Esophagus mucosa (tissue), 1 donor: ENCODE measurements around the gene NTMT2. TPM values are rescaled to one million over a fixed set of nuclear protein-coding genes. Genes with fewer than 3 reads are reported as not detected.
"Not testable (repeated sequence)": the region's sequence is repeated elsewhere in the genome, so short reads cannot be mapped to it uniquely, and the experiment has no call there.

Experiments used
- ATAC-seq: fragments of 200-7000 bp; cut with Tn5 transposase; one replicate; pipeline ENCODE4 v1.9.1; 2020
- total RNA-seq: library from RNA; stranded (reverse); gene quantifications from one replicate; pipeline ENCODE4 v1.2.4, GENCODE V29; 2023
- donor health status: DM: yes; HTN: yes; CAD: no.

Gene NTMT2
- total RNA-seq, 1 donor from 2014 or later: not detected

GRCh38 chr1:170162459-170163246 lies 16.9 kb downstream of the NTMT2 start:
- no peak for ATAC-seq

GRCh38 chr1:170164103-170164763 lies 18.5 kb downstream of the NTMT2 start:
- ATAC-seq: no peak

GRCh38 chr1:170166518-170167180 lies 20.9 kb downstream of the NTMT2 start:
- no peak for ATAC-seq

GRCh38 chr1:170168265-170168664 lies 22.5 kb downstream of the NTMT2 start:
- no peak for ATAC-seq

- not testable (repeated sequence) for ATAC-seq
These were observed 24.8 kb downstream of the NTMT2 start for GRCh38 chr1:170170513-170170912.

- ATAC-seq: no peak
These were observed 28.6 kb downstream of the NTMT2 start for GRCh38 chr1:170174395-170174794.

GRCh38 chr1:170175041-170175440 lies 29.3 kb downstream of the NTMT2 start:
- ATAC-seq: no peak

- no peak for ATAC-seq
These were observed 29.7 kb downstream of the NTMT2 start for GRCh38 chr1:170175484-170175883.

- ATAC-seq: no peak
These were observed 31.0 kb downstream of the NTMT2 start for GRCh38 chr1:170176772-170177171.

- ATAC-seq: no peak
These were observed 36.7 kb downstream of the NTMT2 start for GRCh38 chr1:170182442-170182841.

GRCh38 chr1:170192546-170192945 lies 46.8 kb downstream of the NTMT2 start:
- no peak for ATAC-seq

- ATAC-seq: no peak
These were observed 48.7 kb downstream of the NTMT2 start for GRCh38 chr1:170194451-170194850.

- no peak for ATAC-seq
These were observed 50.9 kb downstream of the NTMT2 start for GRCh38 chr1:170196490-170197236.

GRCh38 chr1:170198090-170198489 lies 52.3 kb downstream of the NTMT2 start:
- no peak for ATAC-seq

- no peak for ATAC-seq
These were observed 52.8 kb downstream of the NTMT2 start for GRCh38 chr1:170198584-170198983.

- no peak for ATAC-seq
These were observed 54.4 kb downstream of the NTMT2 start for GRCh38 chr1:170200161-170200560.

- ATAC-seq: no peak
These were observed 55.0 kb downstream of the NTMT2 start for GRCh38 chr1:170200621-170201397.

GRCh38 chr1:170203693-170204092 lies 57.9 kb downstream of the NTMT2 start:
- no peak for ATAC-seq

- no peak for ATAC-seq
These were observed 58.4 kb downstream of the NTMT2 start for GRCh38 chr1:170204121-170204520.

- ATAC-seq: no peak
These were observed 59.5 kb downstream of the NTMT2 start for GRCh38 chr1:170205301-170205700.

GRCh38 chr1:170209125-170209524 lies 63.4 kb downstream of the NTMT2 start:
- ATAC-seq: no peak

- ATAC-seq: no peak
These were observed 64.4 kb downstream of the NTMT2 start for GRCh38 chr1:170210142-170210541.
